GM18873 (cell line): ENCODE measurements around the gene ZDHHC13.

ENCODE experiments used
- ATAC-seq: cut with Tn5 transposase; IDR thresholded peaks from one replicate; pipeline ENCODE4 v1.9.1; 2021; ENCODE audit warnings: mild to moderate bottlenecking, moderate library complexity, moderate number of reproducible peaks; ENCODE audit not compliant: unreplicated experiment, low FRiP score

ZDHHC13 gene

DNA sequence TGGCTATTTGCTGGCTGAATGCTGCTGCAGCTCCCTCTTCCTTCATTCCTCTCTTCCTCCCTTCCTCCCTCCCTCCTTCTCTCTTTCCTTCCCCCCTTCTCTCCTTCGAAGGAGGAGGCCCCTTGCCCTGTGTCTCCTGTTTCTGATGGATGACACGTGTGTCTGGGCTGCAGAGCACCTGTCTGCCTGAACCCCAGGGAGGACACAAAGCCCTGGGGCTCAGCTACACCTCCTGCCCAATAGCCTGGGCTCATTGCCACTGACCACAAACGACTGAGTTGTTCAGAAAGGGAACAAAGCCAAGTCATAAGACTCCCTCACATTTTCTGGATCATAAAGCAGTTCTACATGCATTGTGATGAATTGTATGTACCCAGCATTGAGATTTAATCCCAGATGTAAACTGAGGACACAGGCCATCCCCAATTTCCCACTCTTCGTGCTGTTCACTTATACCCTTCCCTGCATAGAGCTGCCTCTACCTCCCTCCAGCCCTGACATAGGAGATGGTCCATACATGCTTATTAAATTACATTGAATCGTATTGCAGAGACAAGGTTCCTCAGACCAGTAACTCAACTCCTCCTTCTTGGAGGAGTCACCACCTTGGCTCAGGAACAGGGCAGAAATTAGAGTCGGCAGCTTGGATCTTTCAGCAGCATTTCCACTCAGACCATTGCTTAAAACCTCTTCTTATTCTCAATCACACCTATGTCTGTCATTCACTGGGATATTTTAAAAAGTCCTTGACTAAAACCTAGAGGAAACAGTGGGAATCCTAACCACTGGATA, 83.6 kb downstream of the ZDHHC13 start:
- ATAC-seq: no peak

DNA sequence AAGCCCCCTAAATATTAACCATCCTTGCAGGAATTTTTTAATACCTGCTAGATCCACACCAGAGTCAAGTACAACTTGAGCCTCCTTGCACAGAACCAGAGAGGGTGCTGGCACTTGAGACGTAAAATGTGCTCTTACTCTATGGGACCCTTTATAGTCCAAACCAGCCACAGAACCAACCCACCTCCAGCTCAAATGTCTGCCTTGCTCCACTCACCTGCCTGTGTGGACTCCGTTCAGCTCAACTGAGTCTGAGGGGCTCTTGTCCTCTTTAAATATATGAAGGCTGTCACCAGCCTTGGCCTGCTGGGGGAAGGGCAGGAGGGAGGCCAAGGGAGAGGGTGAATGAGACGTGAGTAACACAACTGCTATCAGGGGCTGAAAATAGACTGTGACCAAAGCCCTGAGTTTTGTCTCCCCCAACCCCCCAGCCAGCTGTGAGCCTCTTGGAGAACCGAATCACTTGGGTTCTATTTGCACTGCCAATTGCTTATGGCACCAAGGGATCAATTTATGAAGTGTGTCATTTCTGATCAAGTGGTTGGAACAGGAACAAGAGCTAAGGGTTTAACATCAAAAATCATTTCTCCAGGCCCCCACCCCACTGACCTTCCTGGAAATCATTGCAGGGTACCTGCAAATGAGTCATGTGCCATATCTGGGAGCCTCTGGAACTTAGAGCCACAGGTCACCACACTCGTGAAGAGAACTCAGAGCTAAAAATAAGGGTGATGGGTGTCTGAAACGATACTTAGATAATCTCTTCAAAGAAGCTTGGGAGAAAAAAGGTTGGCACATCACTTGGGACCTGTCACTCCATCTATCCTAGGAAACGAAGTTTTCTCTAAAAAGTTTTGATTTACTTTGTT, 85.0 kb downstream of the ZDHHC13 start, which contains the start of gene CSRP3:
Gene CSRP3 (minus strand): TSS at position 247 of the 869 bp plus-strand sequence. CDS start 9,535 bp downstream, outside the sequence.
- ATAC-seq: no peak

DNA sequence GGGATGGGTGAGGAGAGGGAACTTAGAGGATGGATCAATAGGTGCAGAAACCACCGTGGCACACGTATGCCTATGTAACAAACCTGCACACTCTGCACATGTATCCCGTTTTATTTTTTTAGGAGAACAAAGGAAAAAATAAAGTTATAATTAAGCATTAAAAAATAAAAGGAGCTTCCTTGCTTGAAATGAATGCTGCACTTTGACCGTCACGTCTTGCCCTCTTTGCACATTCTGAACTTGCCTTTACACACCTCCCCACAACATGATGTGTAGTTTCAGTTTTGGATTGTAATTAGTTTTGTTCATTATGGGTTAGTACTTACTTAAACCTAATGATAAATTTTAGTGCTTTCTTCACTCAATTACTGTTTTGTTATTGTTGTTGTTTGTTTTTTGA, 87.9 kb downstream of the ZDHHC13 start:
- ATAC-seq: no peak

DNA sequence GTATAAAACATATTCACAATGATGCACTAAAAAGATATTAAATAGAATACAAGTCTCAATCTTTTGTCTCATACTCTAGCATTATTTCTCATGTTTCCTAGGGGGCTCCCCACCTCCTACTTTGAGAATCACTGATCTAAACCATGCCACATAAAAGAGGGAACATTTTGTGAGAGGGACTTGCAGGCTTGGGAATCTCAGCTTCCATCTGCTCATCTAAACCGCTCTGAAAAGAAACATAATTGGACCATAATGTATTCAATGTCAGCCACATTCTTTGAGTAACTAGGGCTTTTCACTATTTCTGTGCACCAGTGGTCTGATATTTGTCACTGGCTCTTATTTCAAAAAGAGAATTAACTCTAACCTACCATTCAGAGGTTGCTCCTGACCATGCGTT, 91.2 kb downstream of the ZDHHC13 start:
- ATAC-seq: no peak

DNA sequence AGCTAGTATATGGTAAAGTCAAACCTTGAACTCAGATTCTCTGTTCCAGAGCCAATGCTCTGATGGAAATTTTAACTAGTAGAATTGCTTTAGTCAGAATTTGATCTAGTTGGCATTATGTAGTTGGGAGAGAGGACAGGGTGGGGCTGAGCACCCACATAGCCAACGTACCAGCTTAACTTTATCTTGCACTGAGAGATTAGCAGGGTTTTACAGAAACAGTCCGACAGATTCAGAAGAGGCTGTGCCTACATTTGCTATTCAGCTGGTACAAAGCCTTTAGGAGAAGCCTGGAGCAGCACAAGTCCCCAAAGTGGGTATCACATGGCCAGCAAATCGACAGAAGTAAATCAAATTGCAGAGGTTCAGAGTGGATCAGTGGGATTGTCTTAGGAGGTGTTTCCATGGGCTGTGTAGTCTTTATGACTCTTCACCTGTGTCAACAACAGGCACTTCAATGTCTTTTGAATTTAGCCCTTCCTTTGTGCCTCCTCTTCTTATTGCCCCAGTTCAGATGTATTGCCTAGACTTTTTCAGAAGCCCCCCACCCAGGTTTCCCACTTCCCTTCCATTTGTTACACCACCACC, 92.1 kb downstream of the ZDHHC13 start:
- no peak for ATAC-seq

DNA sequence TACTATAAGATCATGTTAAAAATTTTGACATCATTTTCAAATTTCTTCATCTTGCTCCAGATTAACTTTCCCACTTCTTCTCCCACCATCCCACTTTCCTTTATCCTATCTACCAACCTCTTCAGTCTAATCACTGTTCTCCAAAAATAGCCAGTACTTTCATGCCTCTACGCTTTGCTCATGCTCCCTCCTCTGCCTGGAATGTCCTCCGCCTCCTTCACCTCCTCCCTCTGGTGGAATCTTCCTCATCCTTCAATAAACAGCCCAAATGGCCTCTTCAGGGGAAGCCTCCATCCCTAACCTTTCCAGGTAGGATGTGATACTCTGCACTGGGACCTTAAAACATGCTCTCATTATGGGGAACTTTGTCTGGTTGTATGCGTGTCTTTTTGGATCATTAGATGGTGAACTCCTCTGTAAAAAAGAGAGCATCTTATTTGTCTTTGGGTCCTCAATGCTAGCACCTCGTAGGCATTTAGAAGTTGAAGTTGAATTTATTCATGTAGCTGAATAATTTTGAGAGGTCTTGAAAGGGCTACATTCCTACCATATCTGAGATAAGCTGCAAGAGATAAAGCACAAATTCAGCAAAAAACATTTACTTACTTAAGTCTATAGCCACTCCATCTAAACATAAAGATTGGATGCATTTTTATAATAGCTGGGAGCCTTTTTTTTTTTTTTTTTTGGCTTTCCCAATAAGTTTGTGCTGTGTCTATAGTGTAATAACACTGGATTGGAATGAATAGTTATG, 92.8 kb downstream of the ZDHHC13 start:
- ATAC-seq: no peak

DNA sequence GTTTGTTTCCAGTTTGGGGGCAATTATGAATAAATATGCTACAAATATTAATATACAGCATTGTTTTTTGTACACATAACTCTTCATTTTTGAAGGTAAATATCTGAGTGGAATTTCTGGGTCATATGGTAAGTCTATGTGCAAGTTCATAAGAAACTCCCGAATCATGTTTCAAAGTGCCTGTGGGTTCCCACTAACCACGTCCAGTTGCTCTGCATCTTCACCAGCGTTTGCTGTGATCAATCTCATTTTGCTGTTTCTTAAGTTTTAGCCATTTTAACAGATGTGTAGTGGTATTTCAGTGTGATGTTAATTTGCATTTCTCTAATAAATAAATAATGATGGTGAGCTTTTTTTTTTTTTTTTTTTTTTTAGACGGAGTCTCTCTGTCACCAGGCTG, 99.1 kb downstream of the ZDHHC13 start:
- no peak for ATAC-seq

DNA sequence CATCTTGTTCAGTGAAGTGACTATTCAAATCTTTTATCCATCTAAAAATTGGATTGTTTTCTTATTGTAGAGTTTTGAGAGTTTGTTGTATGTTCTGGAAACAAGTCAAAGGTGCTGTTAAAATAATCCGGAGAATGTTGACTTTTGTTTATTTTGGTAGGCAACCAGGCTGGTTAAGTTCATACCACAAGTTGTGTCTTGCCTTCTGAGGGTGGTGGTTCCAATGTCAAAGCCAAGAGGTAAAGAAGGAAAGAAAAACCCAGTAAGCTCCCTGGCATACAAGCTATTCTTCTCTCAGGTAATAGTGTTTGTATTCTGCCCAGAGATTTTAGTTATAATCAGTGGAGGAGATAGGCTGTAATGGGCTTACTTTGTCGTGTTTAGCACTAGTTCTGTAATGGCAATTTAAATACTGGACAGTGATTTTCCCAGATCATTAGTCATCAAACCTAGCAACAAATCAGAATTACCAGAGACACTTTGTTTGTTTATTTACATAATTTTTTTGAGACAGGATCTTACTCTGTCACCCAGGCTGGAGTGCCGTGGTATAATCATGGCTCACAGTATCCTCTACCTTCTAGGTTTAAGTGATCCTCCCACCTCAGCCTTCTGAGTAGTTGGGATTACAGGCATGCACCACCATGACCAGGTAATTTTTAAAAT, 99.9 kb downstream of the ZDHHC13 start:
- no peak for ATAC-seq

DNA sequence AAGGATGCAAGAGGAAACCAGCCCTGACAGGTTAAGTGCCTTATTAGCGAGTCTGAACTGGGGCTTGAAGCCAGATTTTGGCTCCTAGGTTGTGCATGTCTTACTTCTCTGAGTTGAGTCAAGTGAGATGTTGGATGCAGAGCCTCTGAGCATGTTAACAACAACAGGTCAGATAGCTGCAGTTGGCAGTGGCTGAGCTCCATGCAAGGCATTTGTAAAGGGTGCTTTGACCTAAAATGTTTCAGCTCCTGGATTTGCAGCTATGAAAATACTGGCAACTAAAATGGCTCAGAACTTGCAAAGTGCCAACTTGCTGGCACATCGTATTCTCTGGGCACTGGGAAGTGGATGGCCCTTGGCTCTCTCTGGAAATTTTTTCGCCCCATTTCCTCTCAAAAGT, 101.2 kb downstream of the ZDHHC13 start:
- ATAC-seq: no peak

DNA sequence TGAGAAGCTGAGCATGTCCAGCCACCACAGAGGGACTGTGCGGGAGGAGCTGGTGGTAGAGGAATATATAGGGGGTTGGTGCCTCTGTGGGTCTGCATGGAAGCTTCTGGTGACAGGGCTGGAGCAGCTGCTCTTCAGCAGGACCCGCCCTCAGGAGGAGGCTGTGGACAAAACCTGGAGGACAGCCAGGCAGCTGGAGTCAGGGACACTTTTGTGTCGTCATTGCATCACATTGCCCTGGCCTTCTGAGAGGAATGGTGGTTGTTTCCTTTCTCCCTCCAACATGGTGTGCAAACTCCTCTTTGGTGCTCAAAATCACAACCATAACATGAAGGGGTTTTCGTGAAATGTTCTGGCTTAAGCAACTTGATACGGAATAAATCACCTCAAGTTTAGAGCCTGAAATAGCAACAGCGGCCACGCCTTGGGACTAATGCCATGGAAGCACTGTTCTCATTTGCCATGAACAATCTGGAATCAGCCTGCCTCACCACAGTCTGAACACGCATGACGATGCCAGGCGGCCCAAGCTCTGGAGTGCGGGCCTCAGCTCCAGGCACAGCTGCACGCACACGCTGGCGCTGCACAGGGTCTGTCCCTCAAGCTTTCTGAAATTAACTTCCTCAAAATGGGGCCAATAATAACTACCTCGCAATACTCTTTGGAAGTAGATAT, 102.0 kb downstream of the ZDHHC13 start:
- no peak for ATAC-seq

DNA sequence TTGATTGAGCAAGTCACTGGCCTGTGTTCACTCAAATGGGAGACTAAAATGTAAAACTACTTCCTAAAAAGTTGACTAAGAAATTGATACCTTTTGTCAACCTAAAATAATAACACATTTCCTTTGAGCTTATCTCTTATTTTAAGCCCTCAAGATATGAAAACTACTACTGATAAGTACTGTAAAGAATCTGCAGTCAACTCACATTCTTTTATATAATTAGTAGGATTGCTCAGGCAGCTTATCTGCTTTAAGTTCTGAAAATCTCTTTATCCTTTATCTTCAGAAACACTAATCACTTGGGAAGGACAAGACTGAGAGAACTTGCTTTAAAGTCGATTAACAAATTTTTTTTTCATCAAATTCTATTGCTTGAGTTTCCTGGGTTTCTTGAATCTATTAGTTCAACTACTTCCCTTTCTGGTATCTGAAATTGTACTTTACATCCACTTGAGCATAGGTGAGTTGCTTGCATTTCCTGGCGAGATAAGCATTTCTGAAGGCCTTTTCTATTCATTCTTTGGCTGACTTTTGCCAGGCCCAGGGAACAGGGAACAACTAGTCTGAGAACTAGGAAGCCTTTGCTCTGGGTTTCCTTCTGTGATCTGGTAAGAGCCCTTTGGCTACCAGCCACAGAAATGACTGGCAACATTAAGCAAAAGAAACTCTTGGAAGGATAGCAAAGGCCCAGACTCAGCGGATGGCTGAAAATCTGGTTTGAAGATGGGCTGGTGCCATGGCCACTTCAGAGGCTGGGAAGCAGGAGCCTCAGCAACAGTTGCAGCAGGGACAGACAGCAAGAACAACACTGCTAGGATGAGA, 104.1 kb downstream of the ZDHHC13 start:
- ATAC-seq: no peak

DNA sequence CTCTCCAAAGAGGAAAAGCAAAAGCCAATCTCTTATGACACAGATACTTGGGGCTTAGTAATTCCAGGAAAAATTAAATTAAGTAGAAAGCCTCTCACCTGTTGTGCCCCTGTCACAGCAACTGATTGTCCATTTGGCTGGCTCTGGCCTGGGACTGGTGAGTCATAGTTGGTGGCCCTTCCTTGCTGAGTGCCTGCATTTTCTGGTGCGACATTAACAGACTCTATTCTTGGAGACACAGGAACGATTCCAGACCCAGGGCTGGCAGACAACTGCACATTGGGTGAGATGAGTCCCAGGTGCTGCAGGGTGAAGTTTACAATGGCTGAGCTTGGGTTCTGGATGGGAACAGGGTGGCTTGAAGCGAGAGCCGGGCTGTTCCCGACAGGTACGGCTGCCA, 108.2 kb downstream of the ZDHHC13 start:
- ATAC-seq: no peak

DNA sequence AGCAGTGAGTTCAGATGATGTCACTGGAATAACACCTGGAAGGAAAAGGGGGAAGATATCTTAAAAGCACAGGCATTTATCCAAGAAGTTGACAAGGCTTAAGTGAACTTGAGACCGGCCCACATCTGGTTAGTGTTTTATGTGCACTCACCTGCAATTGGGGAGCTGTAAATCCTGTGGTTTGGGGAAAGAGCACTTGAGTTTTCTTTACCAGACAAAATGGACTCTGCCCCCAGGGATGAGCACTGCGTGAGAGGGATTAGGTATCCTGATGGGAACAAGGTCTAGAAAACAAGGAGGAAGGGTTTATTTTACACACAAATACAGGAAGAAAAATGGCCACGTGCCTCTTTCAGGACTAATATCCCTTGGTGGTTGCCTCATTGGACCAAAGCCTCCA, 108.6 kb downstream of the ZDHHC13 start:
- ATAC-seq: no peak
